Measurements from ENCODE around the gene OSBPL9.

Gene OSBPL9

GRCh38 chr1:51735746-51736254 lies 118.9 kb downstream of the OSBPL9 start:
- TF ChIP-seq, protein P1, sequence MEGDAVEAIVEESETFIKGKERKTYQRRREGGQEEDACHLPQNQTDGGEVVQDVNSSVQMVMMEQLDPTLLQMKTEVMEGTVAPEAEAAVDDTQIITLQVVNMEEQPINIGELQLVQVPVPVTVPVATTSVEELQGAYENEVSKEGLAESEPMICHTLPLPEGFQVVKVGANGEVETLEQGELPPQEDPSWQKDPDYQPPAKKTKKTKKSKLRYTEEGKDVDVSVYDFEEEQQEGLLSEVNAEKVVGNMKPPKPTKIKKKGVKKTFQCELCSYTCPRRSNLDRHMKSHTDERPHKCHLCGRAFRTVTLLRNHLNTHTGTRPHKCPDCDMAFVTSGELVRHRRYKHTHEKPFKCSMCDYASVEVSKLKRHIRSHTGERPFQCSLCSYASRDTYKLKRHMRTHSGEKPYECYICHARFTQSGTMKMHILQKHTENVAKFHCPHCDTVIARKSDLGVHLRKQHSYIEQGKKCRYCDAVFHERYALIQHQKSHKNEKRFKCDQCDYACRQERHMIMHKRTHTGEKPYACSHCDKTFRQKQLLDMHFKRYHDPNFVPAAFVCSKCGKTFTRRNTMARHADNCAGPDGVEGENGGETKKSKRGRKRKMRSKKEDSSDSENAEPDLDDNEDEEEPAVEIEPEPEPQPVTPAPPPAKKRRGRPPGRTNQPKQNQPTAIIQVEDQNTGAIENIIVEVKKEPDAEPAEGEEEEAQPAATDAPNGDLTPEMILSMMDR (IDR thresholded peaks at IDR 0.05): no peak
- Mint-ChIP-seq H3K36me3 (ENCODE audit: low read depth) (no peaks in the 10 kb centered on the region), H3K4me1 (peaks cover 87% of the 10 kb centered on the region), H3K27me3 (ENCODE audit: low read depth, poor library complexity) (no peaks in the 10 kb centered on the region), H3K9me3 (no peaks in the 10 kb centered on the region), H3K27ac (peak overlapping the region; percentile 82), H3K4me3 (no peak overlapping the region)
- no peak for DNase-seq

DNA sequence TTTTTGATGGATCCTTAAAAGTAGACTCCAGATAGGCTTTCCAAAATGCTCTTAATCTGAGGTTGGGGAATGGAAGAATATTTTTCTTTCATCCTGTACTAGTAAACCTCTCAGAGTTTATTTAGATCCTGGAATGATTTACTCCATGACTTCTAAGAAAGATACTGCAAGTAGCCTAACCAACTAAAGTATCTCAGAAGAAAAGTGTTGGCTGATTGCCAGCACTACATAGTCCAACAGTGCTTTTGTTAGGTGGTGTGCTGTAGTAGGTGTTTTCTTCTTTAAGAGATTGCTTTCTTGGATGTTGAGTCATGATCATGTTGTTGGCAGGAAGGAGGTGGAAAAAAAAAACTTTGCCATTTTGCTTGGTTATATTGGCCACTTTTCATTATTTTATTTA lies 119.8 kb downstream of the OSBPL9 start:
- Mint-ChIP-seq H3K27me3 (ENCODE audit: low read depth, poor library complexity) (no peaks in the 10 kb centered on the region), H3K4me1 (peaks cover 90% of the 10 kb centered on the region), H3K27ac (peak overlapping the region; percentile 8), H3K9me3 (no peaks in the 10 kb centered on the region), H3K36me3 (ENCODE audit: low read depth) (peaks cover 2% of the 10 kb centered on the region), H3K4me3 (no peak overlapping the region)
- TF ChIP-seq, protein P1 (IDR thresholded peaks at IDR 0.05): no peak
- DNase-seq: no peak

DNA sequence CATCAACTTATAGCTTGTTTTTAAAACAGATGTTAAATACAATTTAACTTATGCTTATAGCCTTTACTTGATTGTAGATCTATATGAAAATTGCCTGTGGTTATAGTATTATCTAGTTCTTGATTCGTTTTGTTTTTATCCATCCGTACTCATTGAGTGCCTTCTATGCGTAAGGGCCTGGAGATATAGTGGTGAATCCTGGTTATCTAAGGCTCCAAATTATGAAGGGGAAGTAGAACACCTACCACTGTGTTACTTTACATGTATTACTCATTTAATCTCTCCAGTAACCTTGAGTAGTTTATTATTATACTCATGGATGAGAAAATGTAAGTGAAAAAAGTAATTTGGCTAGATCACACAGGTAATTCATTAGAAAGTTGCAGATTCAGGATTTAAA lies 121.8 kb downstream of the OSBPL9 start:
- H3K36me3 Mint-ChIP-seq (ENCODE audit: low read depth): peaks cover 5% of the 10 kb centered on the region
- H3K9me3 Mint-ChIP-seq: no peaks in the 10 kb centered on the region
- peaks cover 74% of the 10 kb centered on the region for H3K4me1 Mint-ChIP-seq
- no peak for DNase-seq
- TF ChIP-seq, protein P1 (IDR thresholded peaks at IDR 0.05): no peak
- H3K4me3 Mint-ChIP-seq: no peak overlapping the region
- no peaks in the 10 kb centered on the region for H3K27me3 Mint-ChIP-seq (ENCODE audit: low read depth, poor library complexity)
- no peak overlapping the region for H3K27ac Mint-ChIP-seq

- no peak overlapping the region for H3K27ac Mint-ChIP-seq
- no peak overlapping the region for H3K4me3 Mint-ChIP-seq
- TF ChIP-seq, protein P1 (IDR thresholded peaks at IDR 0.05): no peak
- H3K27me3 Mint-ChIP-seq (ENCODE audit: low read depth, poor library complexity): no peaks in the 10 kb centered on the region
- H3K36me3 Mint-ChIP-seq (ENCODE audit: low read depth): peaks cover 5% of the 10 kb centered on the region
- H3K9me3 Mint-ChIP-seq: no peaks in the 10 kb centered on the region
- no peak for DNase-seq
- H3K4me1 Mint-ChIP-seq: peaks cover 69% of the 10 kb centered on the region
These were observed 123.8 kb downstream of the OSBPL9 start for GRCh38 chr1:51740652-51741051.

- DNase-seq: no peak
- peaks cover 6% of the 10 kb centered on the region for H3K36me3 Mint-ChIP-seq (ENCODE audit: low read depth)
- peaks cover 64% of the 10 kb centered on the region for H3K4me1 Mint-ChIP-seq
- no peak overlapping the region for H3K27ac Mint-ChIP-seq
- no peaks in the 10 kb centered on the region for H3K27me3 Mint-ChIP-seq (ENCODE audit: low read depth, poor library complexity)
- no peak overlapping the region for H3K4me3 Mint-ChIP-seq
- TF ChIP-seq, protein P1 (IDR thresholded peaks at IDR 0.05): no peak
- no peaks in the 10 kb centered on the region for H3K9me3 Mint-ChIP-seq
These were observed 124.3 kb downstream of the OSBPL9 start for GRCh38 chr1:51741121-51741681.
